ENCODE results near the gene ADGRF1. TPM values are rescaled to one million over a fixed set of nuclear protein-coding genes. Genes with fewer than 3 reads are reported as not detected.

Gene ADGRF1
- total RNA-seq, 1 donor = not detected

DNA sequence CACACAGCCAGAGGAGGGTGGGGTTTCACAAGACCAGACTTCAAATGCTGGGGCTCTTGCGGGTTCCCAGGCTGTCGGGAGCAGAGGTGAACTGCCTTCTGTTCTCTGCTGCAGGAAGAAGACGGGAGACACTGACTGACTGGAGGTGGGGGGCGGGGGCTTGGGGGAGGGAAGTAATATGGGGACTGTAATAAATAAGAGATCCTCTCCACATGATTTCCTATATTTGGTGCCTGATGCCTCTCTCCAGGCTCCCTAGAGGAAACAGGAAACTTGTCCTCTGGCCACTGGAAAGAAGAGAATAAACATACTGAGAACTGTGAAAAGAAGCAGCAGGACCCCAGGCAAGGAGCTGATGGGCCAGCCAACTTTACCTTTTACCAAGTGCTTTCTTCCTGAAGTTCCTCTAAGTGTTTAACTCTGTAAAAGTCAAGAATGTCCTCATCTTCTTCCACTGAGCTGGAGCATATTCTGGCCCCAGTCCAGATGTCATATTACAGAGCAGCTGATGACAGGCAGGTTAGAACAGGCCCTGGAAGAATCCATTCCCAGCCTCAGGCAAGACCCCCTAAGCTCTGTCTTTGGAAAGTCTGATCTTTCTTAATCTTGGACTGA, 87.2 kb downstream of the ADGRF1 start:
- H3K4me1 ChIP-seq (ENCODE audit: insufficient read depth, low read length) = no peaks in the 10 kb centered on the region
- H3K4me3 ChIP-seq (ENCODE audit: insufficient read depth, low read length) = no peak overlapping the region
- no peaks in the 10 kb centered on the region for H3K9me3 ChIP-seq (ENCODE audit: low read depth, low read length)
- no peak for TF ChIP-seq CTCF (IDR thresholded peaks at IDR 0.05; ENCODE audit: extremely low read depth, low read depth, low read length)
- no peak overlapping the region for H3K4me2 ChIP-seq (ENCODE audit: insufficient read depth, low read length)
- no peak overlapping the region for H3K27ac ChIP-seq (ENCODE audit: low read depth, low read length)
- H2AFZ ChIP-seq (ENCODE audit: low read length) = no peak overlapping the region
- H4K20me1 ChIP-seq (ENCODE audit: insufficient read depth, low read length) = no peaks in the 10 kb centered on the region
- H3K27me3 ChIP-seq (ENCODE audit: insufficient read depth, low read length) = no peaks in the 10 kb centered on the region
- no peak for DNase-seq (ENCODE audit: insufficient read length, low spot score, missing footprints)
- H3K36me3 ChIP-seq (ENCODE audit: insufficient read depth, low read length) = no peaks in the 10 kb centered on the region
- no peaks in the 10 kb centered on the region for H3K79me2 ChIP-seq (ENCODE audit: insufficient read depth, low read length)

- Histone ChIP-seq H3K79me2 (ENCODE audit: insufficient read depth, low read length) (no peaks in the 10 kb centered on the region), H3K9me3 (ENCODE audit: low read depth, low read length) (no peaks in the 10 kb centered on the region), H2AFZ (ENCODE audit: low read length) (no peak overlapping the region), H3K4me3 (ENCODE audit: insufficient read depth, low read length) (no peak overlapping the region), H3K4me2 (ENCODE audit: insufficient read depth, low read length) (no peak overlapping the region), H3K27me3 (ENCODE audit: insufficient read depth, low read length) (no peaks in the 10 kb centered on the region), H4K20me1 (ENCODE audit: insufficient read depth, low read length) (no peaks in the 10 kb centered on the region), H3K27ac (ENCODE audit: low read depth, low read length) (no peak overlapping the region), H3K36me3 (ENCODE audit: insufficient read depth, low read length) (no peaks in the 10 kb centered on the region), H3K4me1 (ENCODE audit: insufficient read depth, low read length) (no peaks in the 10 kb centered on the region)
- DNase-seq (ENCODE audit: insufficient read length, low spot score, missing footprints) = no peak
- TF ChIP-seq CTCF (IDR thresholded peaks at IDR 0.05; ENCODE audit: extremely low read depth, low read depth, low read length) = no peak
Measured at GRCh38 chr6:46953921-46954320, 88.2 kb downstream of the ADGRF1 start.

- no peaks in the 10 kb centered on the region for H4K20me1 ChIP-seq (ENCODE audit: insufficient read depth, low read length)
- no peak overlapping the region for H3K4me2 ChIP-seq (ENCODE audit: insufficient read depth, low read length)
- no peak overlapping the region for H3K27ac ChIP-seq (ENCODE audit: low read depth, low read length)
- no peaks in the 10 kb centered on the region for H3K4me1 ChIP-seq (ENCODE audit: insufficient read depth, low read length)
- H3K36me3 ChIP-seq (ENCODE audit: insufficient read depth, low read length) = no peaks in the 10 kb centered on the region
- no peak overlapping the region for H3K4me3 ChIP-seq (ENCODE audit: insufficient read depth, low read length)
- no peaks in the 10 kb centered on the region for H3K27me3 ChIP-seq (ENCODE audit: insufficient read depth, low read length)
- no peaks in the 10 kb centered on the region for H3K9me3 ChIP-seq (ENCODE audit: low read depth, low read length)
- no peak for DNase-seq (ENCODE audit: insufficient read length, low spot score, missing footprints)
- no peak overlapping the region for H2AFZ ChIP-seq (ENCODE audit: low read length)
- TF ChIP-seq CTCF (IDR thresholded peaks at IDR 0.05; ENCODE audit: extremely low read depth, low read depth, low read length) = no peak
- no peaks in the 10 kb centered on the region for H3K79me2 ChIP-seq (ENCODE audit: insufficient read depth, low read length)
Measured at GRCh38 chr6:46949632-46950280, 92.4 kb downstream of the ADGRF1 start.

GRCh38 chr6:46948699-46949098, 93.4 kb downstream of the ADGRF1 start:
- H3K79me2 ChIP-seq (ENCODE audit: insufficient read depth, low read length) = no peaks in the 10 kb centered on the region
- no peaks in the 10 kb centered on the region for H3K36me3 ChIP-seq (ENCODE audit: insufficient read depth, low read length)
- no peak for DNase-seq (ENCODE audit: insufficient read length, low spot score, missing footprints)
- H3K4me2 ChIP-seq (ENCODE audit: insufficient read depth, low read length) = no peak overlapping the region
- H2AFZ ChIP-seq (ENCODE audit: low read length) = no peak overlapping the region
- H3K4me1 ChIP-seq (ENCODE audit: insufficient read depth, low read length) = no peaks in the 10 kb centered on the region
- TF ChIP-seq CTCF (IDR thresholded peaks at IDR 0.05; ENCODE audit: extremely low read depth, low read depth, low read length) = no peak
- H3K4me3 ChIP-seq (ENCODE audit: insufficient read depth, low read length) = no peak overlapping the region
- no peaks in the 10 kb centered on the region for H3K27me3 ChIP-seq (ENCODE audit: insufficient read depth, low read length)
- H3K9me3 ChIP-seq (ENCODE audit: low read depth, low read length) = no peaks in the 10 kb centered on the region
- H3K27ac ChIP-seq (ENCODE audit: low read depth, low read length) = no peak overlapping the region
- H4K20me1 ChIP-seq (ENCODE audit: insufficient read depth, low read length) = no peaks in the 10 kb centered on the region

Other genes with a start within 250 kb of the ADGRF1 start
- not detected in 2 replicates for gene MEP1A, start 248.9 kb downstream of the ADGRF1 start, total RNA-seq
- gene ADGRF5, start 120.4 kb downstream of the ADGRF1 start, total RNA-seq = under 0.01 TPM in 2 replicates

Measured in osteoblast (primary cell).